ENCODE data around the gene CNN1. TPM values are rescaled to one million over a fixed set of nuclear protein-coding genes. Genes with fewer than 3 reads are reported as not detected.
"Not testable (repeated sequence)": the region's sequence is repeated elsewhere in the genome, so short reads cannot be mapped to it uniquely, and the experiment has no call there.

CNN1 gene
- total RNA-seq, 2 donors from 2014 or later, result 10.9 to 15.2 TPM

- H3K27me3 ChIP-seq, result no peaks in the 10 kb centered on the region
- DNase-seq (peak; percentile 99 to 100 (median 100)), ATAC-seq (peak; percentile 100)
- H3K36me3 ChIP-seq (replicated peaks in 1 of 2; ENCODE audit: insufficient read depth in 1 of 2, low read depth in 2 of 2), result no peaks in the 10 kb centered on the region
- intact Hi-C loops (cut with DNase I), result no loop called here
- H3K9me3 ChIP-seq, result no peaks in the 10 kb centered on the region
- TF ChIP-seq CTCF (IDR thresholded peaks at IDR 0.05) (peak in 6 of 7 experiments; percentile 14 to 74 (median 54)), POLR2A (IDR thresholded peaks at IDR 0.05) (peak; percentile 93 to 98 (median 98))
- peak within 1 kb of the TSS; percentile 72 to 92 (median 88) for H3K27ac ChIP-seq
- peaks cover 20% of the 10 kb centered on the region for H3K4me1 ChIP-seq
- WGBS, 2 donors, result 0% methylated on average over 14 to 66 of the region's 67 CpGs
- H3K4me3 ChIP-seq, result peak within 1 kb of the TSS; percentile 83 to 86
Measured at GRCh38 chr19:11597202-11598102, 58.8 kb downstream of the CNN1 start, which contains the start of gene ZNF627. Gene ZNF627, plus strand, starts transcription at chr19:11597483. Its CDS starts 145 bp downstream, at chr19:11597628.

GRCh38 chr19:11598103-11598483, 59.4 kb downstream of the CNN1 start:
- Histone ChIP-seq H3K36me3 (replicated peaks in 1 of 2; ENCODE audit: insufficient read depth in 1 of 2, low read depth in 2 of 2) (no peaks in the 10 kb centered on the region), H3K27me3 (no peaks in the 10 kb centered on the region), H3K9me3 (no peaks in the 10 kb centered on the region), H3K4me3 (peak overlapping the region; percentile 83 to 86), H3K27ac (peak overlapping the region in 3 of 4 donors; percentile 86 to 92 (median 91)), H3K4me1 (peaks cover 20% of the 10 kb centered on the region)
- ATAC-seq (no peak), DNase-seq (no peak)
- intact Hi-C loops (cut with DNase I), result no loop called here
- no peak for TF ChIP-seq POLR2A (IDR thresholded peaks at IDR 0.05)
- TF ChIP-seq CTCF (IDR thresholded peaks at IDR 0.05), result no peak
- 54 to 67% methylated on average over 10 of the region's 10 CpGs for WGBS, 2 donors

DNA sequence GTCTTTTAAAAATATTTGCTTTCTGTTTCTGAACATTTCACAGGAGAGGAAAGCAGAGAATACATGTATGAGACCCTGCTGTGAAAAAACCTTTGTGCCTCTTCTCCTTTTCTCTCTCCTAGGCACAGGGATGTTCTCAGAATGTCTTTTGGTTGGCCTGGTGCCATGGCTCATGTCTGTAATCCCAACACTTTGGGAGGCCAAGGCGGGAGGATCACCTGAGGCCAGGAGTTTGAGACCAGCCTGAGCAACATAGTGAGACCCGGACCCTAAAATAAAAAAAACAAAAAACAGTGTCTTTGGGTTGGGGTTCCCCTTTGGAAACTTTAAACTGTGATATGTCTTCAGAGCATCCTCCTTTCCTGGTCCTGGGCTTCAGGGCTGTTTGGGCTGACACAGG, 60.1 kb downstream of the CNN1 start:
- Histone ChIP-seq H3K9me3 (no peaks in the 10 kb centered on the region), H3K36me3 (replicated peaks in 1 of 2; ENCODE audit: insufficient read depth in 1 of 2, low read depth in 2 of 2) (no peaks in the 10 kb centered on the region), H3K4me3 (no peak overlapping the region), H3K27me3 (no peaks in the 10 kb centered on the region), H3K27ac (no peak overlapping the region), H3K4me1 (peaks cover 20% of the 10 kb centered on the region)
- TF ChIP-seq CTCF (IDR thresholded peaks at IDR 0.05) (no peak), POLR2A (IDR thresholded peaks at IDR 0.05) (no peak)
- intact Hi-C loops (cut with DNase I), result no loop called here
- WGBS, 2 donors, result 92 to 95% methylated on average over 2 of the region's 2 CpGs
- no peak for ATAC-seq
- no peak for DNase-seq

GRCh38 chr19:11599704-11600103, 61.1 kb downstream of the CNN1 start:
- intact Hi-C loops (cut with DNase I); H3K27ac ChIP-seq; H3K27me3 ChIP-seq; H3K4me3 ChIP-seq; H3K36me3 ChIP-seq (replicated peaks in 1 of 2; ENCODE audit: insufficient read depth in 1 of 2, low read depth in 2 of 2); ATAC-seq; H3K9me3 ChIP-seq; DNase-seq: not testable (repeated sequence)
- H3K4me1 ChIP-seq, result peaks cover 20% of the 10 kb centered on the region
- WGBS, 2 donors, result 87 to 96% methylated on average over 8 of the region's 8 CpGs

Small RNA genes within 50 kb of the gene (microRNA-seq; reads per million reads assigned to microRNA genes)
- 0 reads per million in 2 donors for gene MIR7974 (ENCODE audit: borderline number of aligned reads in 2 of 2, borderline replicate concordance in 2 of 2)

Small RNA genes within 50 kb of the gene (small RNA-seq; reads per million reads assigned to genes)
- gene MIR7974 (not detected), gene RN7SL833P (not detected)

Other genes starting within 250 kb of the CNN1 start
- gene TSPAN16, start 242.7 kb upstream of the CNN1 start, total RNA-seq, result not detected
- gene RAB3D, start 199.2 kb upstream of the CNN1 start, total RNA-seq, result 10 to 100 TPM; 47.1 to 51.6 TPM
- gene TMEM205, start 192.6 kb upstream of the CNN1 start, total RNA-seq, result 100 to 1,000 TPM; 176 to 197 TPM
- 10 to 100 TPM; 26.5 to 32.6 TPM for gene CCDC159, start 192.3 kb upstream of the CNN1 start, total RNA-seq
- 10 to 100 TPM in 1 of 2 donors, 1 to 10 TPM in 1; 9.9 to 30.3 TPM for gene PLPPR2, start 183.4 kb upstream of the CNN1 start, total RNA-seq
- 1 to 10 TPM in 1 of 2 donors, under 1 TPM in 1; 0.78 to 2.0 TPM for gene SWSAP1, start 164.2 kb upstream of the CNN1 start, total RNA-seq
- 10 to 100 TPM; 15.0 to 20.4 TPM for gene EPOR, start 154.5 kb upstream of the CNN1 start, total RNA-seq
- gene RGL3, start 119.5 kb upstream of the CNN1 start, total RNA-seq, result 10 to 100 TPM; 35.0 to 56.0 TPM
- gene ODAD3, start 103.7 kb upstream of the CNN1 start, total RNA-seq, result under 1 TPM in 1 of 2 donors, not detected in 1; 0.26 TPM
- 100 to 1,000 TPM; 134 to 194 TPM for gene PRKCSH, start 103.2 kb upstream of the CNN1 start, total RNA-seq
- not detected for gene ELAVL3, start 57.8 kb upstream of the CNN1 start, total RNA-seq
- 10 to 100 TPM in 1 of 2 donors, 1 to 10 TPM in 1; 9.6 to 22.1 TPM for gene ZNF653, start 33.0 kb upstream of the CNN1 start, total RNA-seq
- gene ECSIT, start 9.7 kb upstream of the CNN1 start, total RNA-seq, result 10 to 100 TPM; 55.8 to 79.1 TPM
- 10 to 100 TPM; 36.6 TPM for gene ELOF1, start 20.4 kb downstream of the CNN1 start, total RNA-seq
- 10 to 100 TPM in 1 of 2 donors, 1 to 10 TPM in 1; 8.0 to 22.4 TPM for gene ACP5, start 38.8 kb downstream of the CNN1 start, total RNA-seq
- 1 to 10 TPM; 4.6 to 8.8 TPM for gene ZNF627, start 58.6 kb downstream of the CNN1 start, total RNA-seq
- 10 to 100 TPM in 1 of 2 donors, 1 to 10 TPM in 1; 4.7 to 11.9 TPM for gene ZNF823, start 200.1 kb downstream of the CNN1 start, total RNA-seq
- gene ZNF441, start 228.1 kb downstream of the CNN1 start, total RNA-seq, result 10 to 100 TPM in 1 of 2 donors, 1 to 10 TPM in 1; 7.3 to 13.8 TPM

Data from body of pancreas (tissue), 4 donors.